Small intestine (tissue), 7 donors: ENCODE results near the gene ADAMTS2. TPM values are rescaled to one million over a fixed set of nuclear protein-coding genes. Genes with fewer than 3 reads are reported as not detected.

Experiments used
- DNase-seq, 2 donors: peaks; one replicate each; pipeline versions ENCODE4 v3.0.0 to v3.0.0-alpha.2; 2013
- FAIRE-seq: peaks from 2 replicates; lab custom pipeline; 2012; peaks lifted over from hg19 to GRCh38; lab: Jason Lieb, UNC
- H3K27ac ChIP-seq, 3 donors: one replicate each; pipeline ENCODE4 v1.5.1; 2013; ENCODE audit warnings: low read length in 2 of 3, mild to moderate bottlenecking in 2 of 3, control low read depth in 1 of 3, inconsistent platforms in 1 of 3, low read depth in 1 of 3, moderate library complexity in 1 of 3
- H3K27me3 ChIP-seq, 3 donors: one replicate each; pipeline ENCODE4 v1.6.1; 2013; ENCODE audit warnings: low read length in 3 of 3, inconsistent platforms in 1 of 3; ENCODE audit not compliant: control insufficient read depth in 3 of 3, insufficient read depth in 3 of 3
- H3K36me3 ChIP-seq, 3 donors: one replicate each; pipeline ENCODE4 v1.6.1; 2013; ENCODE audit warnings: low read length in 3 of 3, inconsistent platforms in 1 of 3, low read depth in 1 of 3, mild to moderate bottlenecking in 1 of 3, moderate library complexity in 1 of 3; ENCODE audit not compliant: control insufficient read depth in 3 of 3, insufficient read depth in 2 of 3
- H3K4me1 ChIP-seq, 3 donors: one replicate each; pipeline ENCODE4 v1.6.1; 2013; ENCODE audit warnings: low read length in 2 of 3, inconsistent platforms in 1 of 3, low read depth in 1 of 3, mild to moderate bottlenecking in 1 of 3, moderate library complexity in 1 of 3; ENCODE audit not compliant: control insufficient read depth in 3 of 3, insufficient read depth in 2 of 3
- H3K4me3 ChIP-seq, 3 donors: one replicate each; pipeline ENCODE4 v1.5.1; 2013; ENCODE audit warnings: low read length in 3 of 3, control low read depth in 1 of 3, inconsistent platforms in 1 of 3, low read depth in 1 of 3, mild to moderate bottlenecking in 1 of 3, moderate library complexity in 1 of 3
- H3K9me3 ChIP-seq, 2 donors: one replicate each; pipeline ENCODE4 v1.6.1; 2013; ENCODE audit warnings: low read depth in 1 of 2, low read length in 1 of 2; ENCODE audit not compliant: control insufficient read depth in 2 of 2, insufficient read depth in 1 of 2
- WGBS, 3 donors: extraction: QIAGEN DNeasy Blood & Tissue Kit; methylation state at CpG; one replicate each; pipeline ENCODE4 v1.1.7; 2013; 5-methylcytosine and 5-hydroxymethylcytosine counted together
- polyA plus RNA-seq, 4 donors: library from polyadenylated mRNA; stranded (reverse) in 3 of 4; unstranded in 1 of 4; fragments of 200-250 nt in 3 of 4; fragments of 120-200 nt in 1 of 4; gene quantifications; one replicate each; pipeline versions ENCODE4 v1.2.1 to v1.2.3, GENCODE V29; 2013
- donor health status: healthy with polysubstance abuse.
- donor health status: control.
- donor health status: control.
- donor health status: Bipolar disorder and iron deficiency.
- donor health status: healthy.

The ADAMTS2 gene
- polyA plus RNA-seq, 4 donors = 0.22 to 6.3 (median 2.4) TPM

DNA sequence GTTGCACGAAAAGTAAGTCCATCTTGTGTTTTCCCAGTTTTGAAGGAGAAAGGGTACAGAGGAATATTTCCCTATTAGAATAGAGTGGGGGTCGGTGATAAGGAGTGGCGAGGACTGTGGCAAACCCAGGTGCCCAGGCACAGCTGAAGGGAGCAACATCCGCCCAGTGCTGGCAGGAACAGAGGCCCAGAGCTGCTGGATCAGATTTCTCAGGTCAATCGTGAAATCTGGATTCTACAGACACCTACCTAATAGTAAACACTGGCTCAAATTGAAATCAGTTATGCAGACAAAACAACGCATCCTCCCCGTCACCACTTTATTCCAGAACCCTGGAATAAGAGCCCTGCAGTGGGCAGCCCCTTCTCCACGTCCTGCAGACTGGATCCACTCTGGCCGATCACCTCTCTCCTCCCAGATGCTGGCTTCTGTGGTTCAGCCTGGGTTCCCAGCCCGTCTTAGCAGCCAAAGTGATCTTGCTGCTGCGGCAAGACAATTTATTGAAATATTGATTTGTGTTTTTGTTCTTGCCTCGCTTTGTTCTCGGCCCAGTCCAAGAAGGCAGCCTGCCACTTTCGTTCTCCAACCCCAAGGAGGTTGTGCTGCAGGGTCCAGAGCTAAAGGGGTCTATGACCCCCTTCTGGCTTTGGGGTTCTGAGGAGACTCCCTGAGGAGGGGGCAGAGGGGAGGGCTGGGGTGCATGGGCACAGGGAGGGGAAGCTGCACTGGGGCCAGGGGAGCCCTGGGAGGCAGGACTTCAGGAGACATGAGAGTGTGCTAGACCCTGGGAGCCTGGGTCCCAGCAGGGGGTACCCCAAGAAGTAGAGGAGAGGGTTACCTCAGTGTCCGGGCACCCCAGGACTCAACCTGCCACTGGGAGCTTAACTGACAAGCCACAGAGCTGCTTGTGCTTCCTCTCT is 181.8 kb downstream of the ADAMTS2 start:
- Histone ChIP-seq H3K4me3 (no peak overlapping the region), H3K27ac (no peak overlapping the region), H3K4me1 (peaks cover 0 to 2% (median 0%) of the 10 kb centered on the region in 3 donors), H3K27me3 (no peaks in the 10 kb centered on the region), H3K36me3 (no peaks in the 10 kb centered on the region), H3K9me3 (peaks cover 0 to 9% of the 10 kb centered on the region in 2 donors)
- no peak for DNase-seq
- FAIRE-seq = no peak
- WGBS, 3 donors = 76 to 85% (median 78%) methylated on average over 15 of the region's 15 CpGs

- no peak overlapping the region for H3K27ac ChIP-seq
- DNase-seq (no peak), FAIRE-seq (no peak)
- H3K27me3 ChIP-seq = no peaks in the 10 kb centered on the region
- H3K4me3 ChIP-seq = no peak overlapping the region
- WGBS, 3 donors = 86 to 92% (median 87%) methylated on average over 24 of the region's 24 CpGs
- no peaks in the 10 kb centered on the region for H3K36me3 ChIP-seq
- peaks cover 0 to 9% of the 10 kb centered on the region in 2 donors for H3K9me3 ChIP-seq
- peaks cover 0 to 2% (median 0%) of the 10 kb centered on the region in 3 donors for H3K4me1 ChIP-seq
Measured at GRCh38 chr5:179162351-179163235, 182.7 kb downstream of the ADAMTS2 start.

- Histone ChIP-seq H3K9me3 (peaks cover 0 to 9% of the 10 kb centered on the region in 2 donors), H3K36me3 (no peaks in the 10 kb centered on the region), H3K27me3 (no peaks in the 10 kb centered on the region), H3K4me1 (no peaks in the 10 kb centered on the region), H3K27ac (no peak overlapping the region), H3K4me3 (no peak overlapping the region)
- FAIRE-seq (no peak), DNase-seq (no peak)
- 93 to 94% (median 94%) methylated on average over 8 of the region's 8 CpGs for WGBS, 3 donors
Measured at GRCh38 chr5:179161901-179162300, 183.4 kb downstream of the ADAMTS2 start.

DNA sequence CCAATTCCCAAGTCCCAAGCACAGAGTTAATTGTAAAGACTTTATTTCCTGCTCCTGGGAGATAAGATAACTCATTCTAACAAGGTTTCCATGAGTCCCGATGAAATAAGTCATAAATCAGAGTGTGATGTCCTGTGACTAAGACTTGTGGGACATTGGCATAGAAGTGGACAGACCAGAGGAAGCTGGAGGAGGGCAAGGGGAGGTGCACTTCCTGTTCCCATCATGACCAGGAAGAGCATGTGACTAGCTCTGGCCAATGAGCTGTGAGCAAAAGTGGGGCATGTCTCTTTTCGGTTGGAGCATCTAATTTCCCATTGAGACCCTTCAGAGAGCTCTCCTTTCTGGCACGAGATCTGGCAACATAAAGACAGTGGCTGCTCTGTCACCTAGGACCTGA is 184.7 kb downstream of the ADAMTS2 start:
- peaks cover 0 to 9% of the 10 kb centered on the region in 2 donors for H3K9me3 ChIP-seq
- H3K27ac ChIP-seq = no peak overlapping the region
- FAIRE-seq = no peak
- H3K4me1 ChIP-seq = no peaks in the 10 kb centered on the region
- H3K36me3 ChIP-seq = no peaks in the 10 kb centered on the region
- H3K4me3 ChIP-seq = no peak overlapping the region
- no peak for DNase-seq
- 56 to 83% (median 75%) methylated on average over 3 of the region's 3 CpGs for WGBS, 3 donors
- no peaks in the 10 kb centered on the region for H3K27me3 ChIP-seq

- DNase-seq (no peak), FAIRE-seq (no peak)
- Histone ChIP-seq H3K27me3 (no peaks in the 10 kb centered on the region), H3K9me3 (peaks cover 0 to 9% of the 10 kb centered on the region in 2 donors), H3K36me3 (no peaks in the 10 kb centered on the region), H3K27ac (no peak overlapping the region), H3K4me1 (no peaks in the 10 kb centered on the region), H3K4me3 (no peak overlapping the region)
- 91 to 92% (median 91%) methylated on average over 14 of the region's 14 CpGs for WGBS, 3 donors
Measured at GRCh38 chr5:179158556-179158955, 186.7 kb downstream of the ADAMTS2 start.

DNA sequence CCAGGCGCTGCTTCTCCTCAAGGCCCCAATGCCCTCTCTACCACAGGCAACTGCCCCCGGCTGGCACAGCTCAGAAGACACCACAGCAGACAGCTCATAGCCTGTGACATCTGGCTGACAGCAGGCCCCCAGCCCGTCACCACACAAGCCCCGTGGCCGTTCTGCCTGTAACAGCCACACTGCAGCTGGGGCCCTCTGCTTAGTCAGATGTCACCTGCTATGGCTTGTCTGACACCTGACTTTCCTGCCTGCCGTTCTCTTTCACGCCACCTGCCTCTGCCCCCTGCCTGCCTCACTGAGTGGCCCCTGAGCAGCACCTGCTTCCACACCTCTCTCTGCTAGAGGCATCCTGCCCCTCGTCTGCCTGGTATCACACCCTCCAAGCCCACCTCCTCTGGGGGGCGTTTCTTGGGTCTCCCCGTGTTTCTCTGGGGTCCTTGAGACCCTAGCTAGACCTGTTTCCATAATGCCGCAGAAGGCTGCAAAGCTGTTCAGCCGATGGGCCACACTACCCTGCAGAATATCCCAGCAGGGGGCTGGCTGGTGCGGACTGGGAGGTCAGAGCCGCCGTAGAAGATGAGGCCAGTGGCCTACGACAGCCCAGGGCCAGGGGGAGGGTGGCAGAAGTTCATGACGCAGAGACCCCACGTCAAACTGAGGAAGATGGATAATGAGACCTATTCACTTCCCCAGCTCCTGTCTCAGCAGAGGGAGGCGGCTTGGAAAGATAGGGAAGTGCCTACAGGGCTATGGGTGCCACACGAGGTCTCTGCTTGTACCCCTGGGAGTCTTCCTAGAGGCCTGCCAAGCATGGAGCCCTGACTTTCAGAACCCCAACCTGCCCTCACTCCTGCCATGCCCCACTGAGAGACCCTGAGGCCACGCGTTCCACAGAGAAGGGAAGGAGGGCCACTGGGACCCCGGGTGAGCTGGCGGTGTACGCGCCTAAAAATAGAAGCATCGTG is 190.0 kb downstream of the ADAMTS2 start:
- Histone ChIP-seq H3K9me3 (no peaks in the 10 kb centered on the region), H3K4me3 (no peak overlapping the region), H3K27me3 (no peaks in the 10 kb centered on the region), H3K36me3 (no peaks in the 10 kb centered on the region), H3K27ac (no peak overlapping the region), H3K4me1 (no peaks in the 10 kb centered on the region)
- DNase-seq (no peak), FAIRE-seq (no peak)
- WGBS, 3 donors = 60 to 71% (median 70%) methylated on average over 27 of the region's 27 CpGs

- H3K4me1 ChIP-seq = no peaks in the 10 kb centered on the region
- FAIRE-seq = no peak
- H3K9me3 ChIP-seq = no peaks in the 10 kb centered on the region
- H3K27me3 ChIP-seq = no peaks in the 10 kb centered on the region
- H3K4me3 ChIP-seq = no peak overlapping the region
- no peak for DNase-seq
- H3K27ac ChIP-seq = no peak overlapping the region
- WGBS, 3 donors = 66 to 81% (median 81%) methylated on average over 17 of the region's 17 CpGs
- H3K36me3 ChIP-seq = no peaks in the 10 kb centered on the region
Measured at GRCh38 chr5:179154346-179154990, 190.8 kb downstream of the ADAMTS2 start.
